ENCODE data around the gene SPPL2C.

DNA sequence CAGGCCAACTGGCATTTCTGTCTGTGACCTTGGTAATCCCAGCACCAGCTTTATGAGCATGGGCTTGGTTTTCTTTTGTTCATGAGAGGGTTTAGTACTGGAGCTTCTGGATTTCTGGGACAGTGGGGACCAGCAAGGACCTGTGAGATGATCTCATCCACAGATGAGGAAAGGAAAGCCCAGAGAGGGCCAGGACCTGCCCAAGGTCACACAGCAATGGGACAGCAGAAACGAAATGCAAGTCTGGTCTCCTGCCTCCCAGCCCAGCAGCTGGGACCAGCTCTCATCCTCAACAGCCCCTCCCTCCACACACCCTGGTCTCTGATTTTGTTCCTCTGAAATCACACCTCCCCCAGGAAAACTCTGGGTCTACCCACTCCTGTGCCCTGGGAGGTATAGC, 7.2 kb downstream of the SPPL2C start:
- TF ChIP-seq, protein P1, sequence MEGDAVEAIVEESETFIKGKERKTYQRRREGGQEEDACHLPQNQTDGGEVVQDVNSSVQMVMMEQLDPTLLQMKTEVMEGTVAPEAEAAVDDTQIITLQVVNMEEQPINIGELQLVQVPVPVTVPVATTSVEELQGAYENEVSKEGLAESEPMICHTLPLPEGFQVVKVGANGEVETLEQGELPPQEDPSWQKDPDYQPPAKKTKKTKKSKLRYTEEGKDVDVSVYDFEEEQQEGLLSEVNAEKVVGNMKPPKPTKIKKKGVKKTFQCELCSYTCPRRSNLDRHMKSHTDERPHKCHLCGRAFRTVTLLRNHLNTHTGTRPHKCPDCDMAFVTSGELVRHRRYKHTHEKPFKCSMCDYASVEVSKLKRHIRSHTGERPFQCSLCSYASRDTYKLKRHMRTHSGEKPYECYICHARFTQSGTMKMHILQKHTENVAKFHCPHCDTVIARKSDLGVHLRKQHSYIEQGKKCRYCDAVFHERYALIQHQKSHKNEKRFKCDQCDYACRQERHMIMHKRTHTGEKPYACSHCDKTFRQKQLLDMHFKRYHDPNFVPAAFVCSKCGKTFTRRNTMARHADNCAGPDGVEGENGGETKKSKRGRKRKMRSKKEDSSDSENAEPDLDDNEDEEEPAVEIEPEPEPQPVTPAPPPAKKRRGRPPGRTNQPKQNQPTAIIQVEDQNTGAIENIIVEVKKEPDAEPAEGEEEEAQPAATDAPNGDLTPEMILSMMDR (IDR thresholded peaks at IDR 0.05) = no peak
- TF ChIP-seq POLR2A (IDR thresholded peaks at IDR 0.05) = no peak
- no peak for TF ChIP-seq POLR2AphosphoS5 (IDR thresholded peaks at IDR 0.05)

Measured in gastroesophageal sphincter (tissue), 3 donors.